Right hindlimb (tissue), 1 donor: ENCODE data around the gene NEU1.
"Not testable (repeated sequence)": the region's sequence is repeated elsewhere in the genome, so short reads cannot be mapped to it uniquely, and the experiment has no call there.

Experiments
- DNase-seq: peaks from one replicate; pipeline ENCODE4 v3.0.0-alpha.2; 2018

Gene NEU1

GRCh38 chr6:31815025-31815838 is 47.4 kb downstream of the NEU1 start, which contains the start of the genes HSPA1A and HSPA1L:
Gene HSPA1A, plus strand, starts transcription at chr6:31815543. Its CDS starts 214 bp downstream, at chr6:31815757.
Gene HSPA1L, minus strand, starts transcription at chr6:31815283. Its CDS starts 3,311 bp downstream, at chr6:31811972.
- peak; percentile 98 for DNase-seq

GRCh38 chr6:31814677-31815024 is 48.0 kb downstream of the NEU1 start:
- peak; percentile 98 for DNase-seq

GRCh38 chr6:31813465-31813849 is 49.2 kb downstream of the NEU1 start:
- no peak for DNase-seq

DNA sequence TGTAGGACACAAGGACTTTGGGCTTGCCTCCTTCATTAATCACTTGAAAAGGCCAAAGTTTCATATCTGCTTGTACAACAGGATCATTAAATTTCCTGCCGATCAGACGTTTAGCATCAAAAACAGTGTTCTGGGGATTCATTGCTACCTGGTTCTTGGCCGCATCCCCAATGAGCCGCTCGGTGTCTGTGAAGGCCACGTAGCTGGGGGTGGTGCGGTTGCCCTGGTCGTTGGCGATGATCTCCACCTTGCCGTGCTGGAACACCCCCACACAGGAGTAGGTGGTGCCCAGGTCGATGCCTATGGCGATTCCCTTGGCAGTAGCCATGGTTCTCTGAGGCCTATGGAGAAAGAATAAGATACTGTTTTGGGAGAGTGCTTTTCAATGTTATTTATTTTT is 51.0 kb downstream of the NEU1 start:
- DNase-seq, result no peak

- DNase-seq, result not testable (repeated sequence)
These were observed 54.0 kb downstream of the NEU1 start for GRCh38 chr6:31808599-31808998.
